ENCODE measurements around the gene PLXNB2.

PLXNB2 gene

DNA sequence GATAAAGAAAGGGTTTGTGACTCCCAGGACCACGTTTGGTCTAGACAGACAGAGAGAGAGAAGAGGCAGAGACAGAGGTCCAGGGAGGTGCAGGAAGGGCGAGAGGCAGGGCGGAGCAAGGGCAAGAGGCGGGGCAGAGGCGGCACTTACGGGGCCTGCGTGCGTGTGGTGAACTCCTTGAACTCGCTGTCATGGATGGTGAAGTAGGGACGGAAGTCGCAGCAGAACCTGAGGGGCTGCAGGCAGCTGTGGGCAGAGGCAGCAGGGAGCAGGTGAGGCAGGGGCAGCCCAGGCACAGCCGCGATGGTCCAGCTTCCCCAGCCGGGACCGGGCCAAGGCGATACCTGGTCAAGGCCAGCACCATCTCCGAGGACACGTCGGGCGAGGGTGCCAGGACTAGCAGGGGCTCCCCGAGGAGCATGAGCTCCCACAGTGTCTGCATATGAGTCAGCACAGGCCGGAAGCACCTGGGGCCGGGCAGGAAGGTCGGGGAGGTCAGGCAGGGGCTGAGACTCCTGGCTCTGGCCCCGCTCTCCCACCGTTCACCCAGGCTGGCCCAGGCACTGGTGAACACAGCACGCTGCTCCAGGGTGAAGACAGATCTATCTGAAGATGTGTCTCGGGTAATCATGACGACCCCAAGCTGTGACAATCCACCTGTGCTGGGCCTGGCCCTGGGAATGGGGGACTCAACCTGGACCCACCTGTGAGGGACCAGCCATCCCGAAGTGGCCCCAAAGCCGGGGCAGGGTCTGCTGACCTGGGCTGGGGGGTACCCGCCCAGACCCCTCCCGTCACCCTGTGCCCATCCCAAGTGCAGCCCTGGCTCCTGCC, 7.2 kb upstream of the PLXNB2 start:
- H3K4me3 ChIP-seq (ENCODE audit: low read length): peak overlapping the region; percentile 72
- DNase-seq: peak; percentile 92

GRCh38 chr22:50314081-50314454, 6.6 kb upstream of the PLXNB2 start:
- peak overlapping the region; percentile 87; the same call in 1 of the 2 replicates for H3K27ac ChIP-seq (ENCODE audit: low read length)

More for the DNA sequence above, 7.2 kb upstream of the PLXNB2 start:
- H3K27ac ChIP-seq (ENCODE audit: low read length): peak overlapping the region; percentile 87
- no peaks in the 10 kb centered on the region for H4K20me1 ChIP-seq (ENCODE audit: insufficient read depth, low read length)
- peak overlapping the region; percentile 77 for H3K9ac ChIP-seq (ENCODE audit: low read length)
- H3K4me2 ChIP-seq (ENCODE audit: low read depth, low read length): peak overlapping the region; percentile 98
- H3K4me1 ChIP-seq (ENCODE audit: low read length): peaks cover 13% of the 10 kb centered on the region
- TF ChIP-seq, protein P1, sequence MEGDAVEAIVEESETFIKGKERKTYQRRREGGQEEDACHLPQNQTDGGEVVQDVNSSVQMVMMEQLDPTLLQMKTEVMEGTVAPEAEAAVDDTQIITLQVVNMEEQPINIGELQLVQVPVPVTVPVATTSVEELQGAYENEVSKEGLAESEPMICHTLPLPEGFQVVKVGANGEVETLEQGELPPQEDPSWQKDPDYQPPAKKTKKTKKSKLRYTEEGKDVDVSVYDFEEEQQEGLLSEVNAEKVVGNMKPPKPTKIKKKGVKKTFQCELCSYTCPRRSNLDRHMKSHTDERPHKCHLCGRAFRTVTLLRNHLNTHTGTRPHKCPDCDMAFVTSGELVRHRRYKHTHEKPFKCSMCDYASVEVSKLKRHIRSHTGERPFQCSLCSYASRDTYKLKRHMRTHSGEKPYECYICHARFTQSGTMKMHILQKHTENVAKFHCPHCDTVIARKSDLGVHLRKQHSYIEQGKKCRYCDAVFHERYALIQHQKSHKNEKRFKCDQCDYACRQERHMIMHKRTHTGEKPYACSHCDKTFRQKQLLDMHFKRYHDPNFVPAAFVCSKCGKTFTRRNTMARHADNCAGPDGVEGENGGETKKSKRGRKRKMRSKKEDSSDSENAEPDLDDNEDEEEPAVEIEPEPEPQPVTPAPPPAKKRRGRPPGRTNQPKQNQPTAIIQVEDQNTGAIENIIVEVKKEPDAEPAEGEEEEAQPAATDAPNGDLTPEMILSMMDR (IDR thresholded peaks at IDR 0.05; ENCODE audit: low read length): no peak
- TF ChIP-seq EZH2 (optimal IDR thresholded peaks at IDR 0.05; ENCODE audit: low read depth, low read length): no peak
- no peak for TF ChIP-seq EZH2phosphoT487 (IDR thresholded peaks at IDR 0.05; ENCODE audit: low read length)
- no peaks in the 10 kb centered on the region for H3K36me3 ChIP-seq (replicated peaks; ENCODE audit: insufficient read depth, low read length)
- H3K79me2 ChIP-seq (ENCODE audit: low read length): peaks cover 11% of the 10 kb centered on the region
- no peaks in the 10 kb centered on the region for H3K9me3 ChIP-seq (replicated peaks; ENCODE audit: insufficient read depth, low read length)
- H3F3A ChIP-seq (ENCODE audit: insufficient read depth, low read length): peaks cover 11% of the 10 kb centered on the region
- H3K27me3 ChIP-seq (replicated peaks; ENCODE audit: insufficient read depth, low read length): no peaks in the 10 kb centered on the region
- peak overlapping the region; percentile 55 for H2AFZ ChIP-seq (ENCODE audit: low read length)
- H3K9me2 ChIP-seq (replicated peaks; ENCODE audit: insufficient read depth, low read length): no peaks in the 10 kb centered on the region

DNA sequence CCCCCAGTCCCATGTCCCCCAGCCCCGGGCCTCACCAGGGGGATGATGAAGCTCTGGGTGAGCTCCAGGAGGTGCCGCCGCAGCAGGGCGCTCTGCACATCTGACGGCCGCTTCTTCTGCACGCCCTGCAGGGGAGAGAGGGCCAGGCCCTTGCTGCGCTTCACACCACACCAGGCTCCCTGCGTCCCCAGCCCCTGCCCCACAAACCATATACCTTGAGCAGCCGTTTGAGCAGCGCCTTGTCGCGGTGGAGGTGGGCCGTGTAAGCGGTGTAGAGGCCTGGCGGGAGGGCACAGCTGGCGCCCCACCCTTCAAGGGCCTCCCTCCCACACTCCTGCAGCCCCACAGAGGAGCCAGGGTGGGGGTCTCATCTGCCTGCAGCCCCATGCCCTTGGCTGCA, 6.2 kb upstream of the PLXNB2 start:
- H2AFZ ChIP-seq (ENCODE audit: low read length): no peak overlapping the region
- H4K20me1 ChIP-seq (ENCODE audit: insufficient read depth, low read length): no peaks in the 10 kb centered on the region
- peaks cover 11% of the 10 kb centered on the region for H3K79me2 ChIP-seq (ENCODE audit: low read length)
- no peaks in the 10 kb centered on the region for H3K27me3 ChIP-seq (replicated peaks; ENCODE audit: insufficient read depth, low read length)
- H3K36me3 ChIP-seq (replicated peaks; ENCODE audit: insufficient read depth, low read length): no peaks in the 10 kb centered on the region
- no peak for DNase-seq
- no peaks in the 10 kb centered on the region for H3K9me2 ChIP-seq (replicated peaks; ENCODE audit: insufficient read depth, low read length)
- peak overlapping the region; percentile 72 for H3K4me3 ChIP-seq (ENCODE audit: low read length)
- H3K27ac ChIP-seq (ENCODE audit: low read length): peak overlapping the region; percentile 87; the same call in 1 of the 2 replicates
- H3K9ac ChIP-seq (ENCODE audit: low read length): peak overlapping the region; percentile 77
- H3F3A ChIP-seq (ENCODE audit: insufficient read depth, low read length): peaks cover 16% of the 10 kb centered on the region
- no peak for TF ChIP-seq EZH2 (optimal IDR thresholded peaks at IDR 0.05; ENCODE audit: low read depth, low read length)
- TF ChIP-seq, protein P1 (IDR thresholded peaks at IDR 0.05; ENCODE audit: low read length): no peak
- no peak for TF ChIP-seq EZH2phosphoT487 (IDR thresholded peaks at IDR 0.05; ENCODE audit: low read length)
- no peaks in the 10 kb centered on the region for H3K9me3 ChIP-seq (replicated peaks; ENCODE audit: insufficient read depth, low read length)
- H3K4me2 ChIP-seq (ENCODE audit: low read depth, low read length): peak overlapping the region; percentile 98
- peaks cover 20% of the 10 kb centered on the region for H3K4me1 ChIP-seq (ENCODE audit: low read length)

More at GRCh38 chr22:50314081-50314454, 6.6 kb upstream of the PLXNB2 start:
- Histone ChIP-seq H3K9me3 (replicated peaks; ENCODE audit: insufficient read depth, low read length) (no peaks in the 10 kb centered on the region), H3K79me2 (ENCODE audit: low read length) (peaks cover 11% of the 10 kb centered on the region), H3K27me3 (replicated peaks; ENCODE audit: insufficient read depth, low read length) (no peaks in the 10 kb centered on the region), H2AFZ (ENCODE audit: low read length) (peak overlapping the region; percentile 55), H3F3A (ENCODE audit: insufficient read depth, low read length) (peaks cover 11% of the 10 kb centered on the region), H3K4me2 (ENCODE audit: low read depth, low read length) (peak overlapping the region; percentile 98), H3K36me3 (replicated peaks; ENCODE audit: insufficient read depth, low read length) (no peaks in the 10 kb centered on the region), H3K9me2 (replicated peaks; ENCODE audit: insufficient read depth, low read length) (no peaks in the 10 kb centered on the region), H3K9ac (ENCODE audit: low read length) (peak overlapping the region; percentile 77), H4K20me1 (ENCODE audit: insufficient read depth, low read length) (no peaks in the 10 kb centered on the region), H3K4me1 (ENCODE audit: low read length) (peaks cover 16% of the 10 kb centered on the region), H3K4me3 (ENCODE audit: low read length) (peak overlapping the region; percentile 72)
- TF ChIP-seq EZH2phosphoT487 (IDR thresholded peaks at IDR 0.05; ENCODE audit: low read length) (no peak), EZH2 (optimal IDR thresholded peaks at IDR 0.05; ENCODE audit: low read depth, low read length) (no peak)
- TF ChIP-seq, protein P1 (IDR thresholded peaks at IDR 0.05; ENCODE audit: low read length): no peak
- DNase-seq: no peak
